Measurements from ENCODE around the gene RANBP1.
A peak's percentile ranks its signal among the peaks of the same experiment; 100 is the strongest.

Gene RANBP1

DNA sequence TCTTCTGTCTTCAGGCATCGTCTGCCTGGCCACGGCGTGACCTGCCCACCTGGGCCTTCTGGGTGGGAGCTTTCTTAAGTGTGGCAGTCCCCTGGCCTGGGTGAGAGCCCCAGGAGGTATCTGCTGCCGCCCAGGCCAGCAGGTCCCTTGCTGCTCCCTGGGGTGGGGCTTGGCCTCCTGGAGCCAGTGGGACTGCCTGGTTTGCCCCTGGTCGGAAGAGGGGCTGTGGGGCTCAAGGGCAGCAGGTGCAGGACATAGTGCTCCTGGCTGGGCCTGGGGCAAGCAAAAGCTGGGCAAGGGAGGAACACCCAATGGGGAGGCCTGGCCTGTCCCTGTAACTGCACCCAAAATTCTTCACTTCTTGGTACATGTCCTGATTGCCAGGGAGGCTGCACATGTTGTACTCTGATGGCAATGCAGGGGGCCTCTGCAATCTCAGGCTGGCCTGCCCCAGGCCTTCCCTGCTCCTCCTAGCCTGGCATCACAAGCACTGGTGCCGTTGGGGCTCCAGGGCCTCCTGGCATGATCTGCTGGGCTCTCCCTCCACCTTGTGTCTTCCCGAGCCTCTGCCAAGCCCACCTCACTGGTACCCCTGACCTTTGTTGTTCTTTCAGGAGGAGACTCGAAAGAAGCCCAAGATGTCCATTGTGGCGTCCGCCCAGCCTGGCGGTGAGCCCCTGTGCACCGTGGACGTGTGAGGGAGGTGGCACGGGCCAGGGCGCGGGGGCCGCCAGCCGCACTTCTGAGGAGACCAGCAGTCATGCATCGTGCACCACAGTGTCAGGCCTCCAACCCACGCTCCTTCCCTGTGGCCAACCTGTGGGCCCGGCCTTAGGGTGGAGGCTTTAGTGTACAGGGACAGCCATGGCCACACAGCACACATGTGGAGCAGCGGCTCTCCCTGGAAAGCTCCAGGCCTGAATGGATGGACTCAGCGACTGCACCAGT lies 6.2 kb upstream of the RANBP1 start:
- DNase-seq = peak; percentile 8

DNA sequence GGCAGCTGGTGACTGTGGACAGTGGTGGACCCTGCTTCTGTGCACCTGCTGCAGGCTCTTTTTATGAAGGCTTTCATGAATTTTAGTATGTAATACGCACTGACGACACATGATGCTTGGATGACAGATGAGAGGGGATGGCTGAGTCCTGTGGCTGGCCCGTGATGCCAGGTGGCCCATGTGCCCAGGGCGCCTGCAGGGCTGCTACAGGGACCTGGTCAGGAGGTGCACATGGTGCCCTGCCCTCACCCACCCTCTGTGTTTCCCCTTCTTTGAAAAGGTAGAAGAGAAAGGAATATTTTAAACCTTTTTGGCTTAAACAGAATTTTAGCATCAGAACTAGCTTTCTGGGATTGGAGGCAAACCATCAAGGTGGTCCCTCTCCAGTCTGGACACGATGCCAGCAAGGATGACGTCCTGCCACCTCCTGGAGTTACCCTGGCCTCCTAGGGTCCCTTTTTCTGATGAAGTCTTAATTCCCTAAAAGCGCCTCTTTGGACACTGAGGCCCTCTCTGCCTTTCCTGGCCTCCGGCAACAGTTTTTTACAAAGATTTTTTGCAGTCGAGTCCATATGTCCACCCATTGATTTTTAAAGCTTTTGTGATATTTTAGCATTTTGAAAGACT lies 5.4 kb upstream of the RANBP1 start:
- DNase-seq = no peak

DNA sequence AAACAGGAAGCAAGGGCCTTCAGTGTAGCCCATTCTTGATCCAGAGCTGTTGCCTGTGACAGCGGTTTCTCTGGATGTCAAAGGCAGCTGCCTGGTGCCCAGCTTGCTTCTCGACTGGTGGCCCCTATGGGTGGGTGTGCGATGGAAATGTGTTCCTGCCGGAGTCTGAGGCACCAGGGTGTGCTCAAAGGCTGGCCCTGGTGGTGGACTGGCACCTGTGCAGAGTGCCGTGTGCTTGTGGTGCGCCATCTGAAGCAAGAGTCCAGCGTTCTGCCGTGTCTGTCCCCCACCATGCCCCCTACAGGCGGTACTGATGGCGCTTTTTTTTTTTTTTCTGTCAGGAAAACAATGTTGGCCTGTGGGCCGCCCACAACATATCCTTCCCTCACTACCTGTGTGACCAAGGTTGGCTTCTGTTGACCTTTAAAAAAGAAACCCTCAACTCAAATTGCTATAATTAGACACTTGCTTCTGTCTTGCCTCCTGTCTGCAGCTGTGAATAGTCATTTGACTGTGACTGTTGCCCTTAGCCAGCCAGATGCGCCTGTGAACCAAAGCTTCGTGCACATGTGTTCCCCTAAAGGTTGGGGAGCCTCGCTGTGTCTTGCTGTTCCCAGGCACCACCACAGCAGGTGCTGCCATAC lies 4.7 kb upstream of the RANBP1 start:
- DNase-seq = peak; percentile 81

DNA sequence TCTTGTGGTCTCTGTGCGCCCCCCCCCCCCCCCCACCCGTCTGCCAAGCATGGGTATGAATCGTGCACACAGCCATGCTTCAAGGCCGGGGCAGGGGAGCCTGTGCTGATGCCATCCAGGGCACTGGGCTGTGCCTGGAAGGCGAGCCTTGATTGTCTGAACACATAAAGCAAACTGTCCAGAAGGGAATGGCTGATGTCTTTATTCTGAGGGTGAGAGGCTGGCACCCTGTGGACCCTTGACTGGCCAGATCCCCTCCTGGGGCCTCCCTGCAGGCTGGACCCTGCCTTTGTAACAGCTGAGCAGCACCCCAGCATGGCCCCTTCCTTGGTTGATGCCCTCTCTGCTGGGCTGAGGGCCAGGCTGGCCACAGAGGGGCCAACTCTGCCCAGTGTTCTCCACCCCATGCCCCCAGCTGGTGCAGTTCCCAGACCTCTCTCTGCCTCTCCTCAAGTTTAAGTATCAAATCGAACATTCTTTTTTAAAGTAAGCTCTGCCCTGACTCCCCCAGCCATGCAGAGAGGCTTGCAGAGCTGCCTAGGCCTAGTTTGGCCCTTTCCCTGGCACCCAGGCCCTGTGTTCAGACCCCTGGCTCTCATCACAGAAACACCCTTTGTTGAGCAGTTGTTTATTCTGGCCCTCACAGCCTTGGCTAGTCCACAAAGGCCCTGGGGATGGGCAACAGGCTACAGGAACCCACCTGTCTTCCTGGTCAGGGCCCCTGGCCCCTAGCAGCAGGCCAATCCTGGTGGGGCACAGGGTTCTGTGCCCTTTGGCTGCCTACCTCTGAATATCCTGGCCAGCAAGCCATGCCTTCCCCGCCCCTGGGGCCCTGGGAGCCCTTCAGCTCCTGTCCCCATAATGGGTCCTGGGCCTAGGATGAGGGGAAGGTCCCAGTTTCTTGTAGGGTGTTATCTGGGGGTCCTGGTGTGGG lies 3.9 kb upstream of the RANBP1 start:
- peak; percentile 28 for DNase-seq

DNA sequence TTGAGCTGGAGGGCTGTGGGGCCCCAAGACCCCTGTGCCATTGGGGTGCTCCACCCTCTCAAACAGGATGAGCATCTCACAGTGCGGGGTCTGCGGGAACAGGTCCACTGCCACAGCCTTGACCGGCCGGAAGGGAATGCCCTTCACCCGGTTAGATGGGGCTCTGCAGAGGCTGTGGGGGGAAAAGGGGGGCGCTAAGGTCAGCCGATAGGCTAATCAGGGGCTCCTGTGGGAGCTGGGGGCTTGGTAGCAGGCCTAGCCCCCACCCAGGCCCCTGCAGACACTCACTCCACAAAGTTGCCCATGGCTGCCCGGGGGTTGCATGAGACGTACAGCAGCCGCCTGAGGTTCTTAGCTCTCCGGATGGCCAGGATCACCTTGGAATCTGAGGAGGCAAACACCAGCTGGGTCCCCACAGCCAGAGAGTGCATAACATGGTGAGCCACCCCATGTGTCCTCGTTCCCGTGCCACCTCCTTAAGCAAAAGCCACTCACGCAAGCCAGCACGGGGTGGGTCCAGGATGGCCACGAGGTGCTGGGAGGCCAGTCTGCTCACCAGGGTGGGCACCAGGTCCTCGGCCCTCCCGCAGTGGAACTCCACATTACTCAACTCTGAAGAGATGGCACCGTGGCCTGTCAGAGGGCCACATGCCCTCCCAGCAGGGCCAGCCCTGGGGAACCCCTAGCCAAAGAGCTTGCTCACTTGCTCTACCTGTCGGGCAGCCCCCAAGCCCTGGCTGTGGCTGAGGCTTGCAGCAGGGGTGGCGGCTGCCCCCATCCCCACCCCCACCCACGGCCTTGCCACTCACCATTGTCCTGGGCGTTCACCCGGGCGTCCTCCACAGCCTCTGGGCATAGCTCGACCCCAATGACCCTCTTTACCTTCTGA lies 3.0 kb upstream of the RANBP1 start:
- DNase-seq = peak; percentile 13

DNA sequence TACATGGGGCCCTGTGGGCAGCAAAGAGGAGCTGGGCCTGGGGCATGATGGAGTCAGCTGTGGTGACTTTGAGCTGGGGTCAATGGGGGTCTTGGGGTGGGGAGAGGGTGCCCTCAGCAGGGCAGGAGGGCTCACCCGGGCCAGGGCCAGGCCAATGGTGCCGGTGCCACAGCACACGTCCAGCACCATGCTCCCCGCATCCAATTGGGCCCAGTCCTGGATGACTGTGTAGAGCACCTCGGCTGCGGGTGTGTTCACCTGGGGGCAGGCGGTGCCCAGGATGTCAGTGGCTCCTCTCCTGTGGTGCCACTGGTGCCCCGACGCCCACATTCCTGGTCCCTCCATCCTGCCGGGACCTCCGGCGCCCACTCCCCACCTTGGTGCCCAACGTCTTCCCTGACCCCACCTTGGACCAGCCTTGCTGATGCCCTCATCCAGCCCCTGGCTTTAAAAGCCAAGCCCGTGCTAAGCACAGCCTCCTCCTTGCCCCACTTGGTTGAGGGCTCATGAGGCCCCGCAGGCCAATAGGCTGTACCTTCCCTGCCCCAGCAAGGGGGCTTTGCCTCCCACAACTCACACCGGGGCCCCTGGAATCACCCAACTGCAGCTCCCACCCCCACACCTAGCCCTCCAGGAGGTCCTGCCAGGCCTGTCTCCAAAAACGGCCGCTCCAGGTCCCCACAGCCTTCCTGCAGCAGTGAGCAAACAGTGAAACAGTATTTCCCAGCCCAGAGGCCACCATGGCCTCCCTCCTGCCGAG lies 2.2 kb upstream of the RANBP1 start:
- peak; percentile 7 for DNase-seq

DNA sequence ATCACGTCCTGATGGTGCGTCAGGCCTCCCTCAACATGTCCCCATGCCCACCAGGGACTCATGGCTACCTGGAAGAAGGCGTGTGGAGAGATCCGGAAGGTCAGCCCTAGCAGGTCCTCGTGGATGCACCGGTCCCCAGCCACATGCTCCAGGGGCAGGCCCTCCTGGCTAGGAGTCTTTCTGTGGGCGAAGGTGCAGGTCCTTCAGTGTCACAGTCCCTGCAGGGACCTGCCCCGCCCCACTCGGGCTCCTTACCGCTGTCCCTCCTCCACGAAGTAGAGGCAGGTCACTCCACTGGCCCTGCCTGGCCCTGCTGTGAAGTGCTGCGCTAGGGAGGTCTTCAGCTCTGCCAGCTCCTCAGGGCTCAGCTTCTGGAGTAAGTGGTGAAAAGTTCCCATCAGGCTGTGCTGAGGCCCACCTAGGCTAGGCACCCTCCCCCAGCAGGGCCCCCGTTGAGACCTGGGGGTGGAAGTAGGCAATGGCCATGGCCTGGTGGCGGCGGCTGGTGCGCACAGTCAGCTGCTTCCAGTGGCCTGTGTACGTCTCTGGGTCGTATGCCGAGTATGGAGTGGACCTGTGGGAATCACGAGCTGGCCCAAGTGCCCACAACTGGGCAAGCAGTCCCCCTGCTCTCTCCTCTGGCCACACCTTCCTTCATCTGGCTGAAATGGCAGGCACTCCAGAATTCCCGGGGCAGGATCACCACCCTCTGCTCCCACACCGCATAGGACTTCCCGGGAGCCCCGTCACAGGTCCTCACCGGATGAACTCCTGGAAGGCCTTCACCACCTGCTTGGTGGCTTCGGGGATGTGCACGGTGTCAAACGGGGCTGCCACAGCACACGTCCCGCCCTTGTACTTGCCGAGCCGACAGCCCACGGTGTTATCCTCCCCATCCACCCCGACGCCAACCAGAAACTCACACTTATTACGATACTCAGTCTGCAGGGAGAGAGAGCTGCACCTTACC lies 1.1 kb upstream of the RANBP1 start:
- DNase-seq = no peak

DNA sequence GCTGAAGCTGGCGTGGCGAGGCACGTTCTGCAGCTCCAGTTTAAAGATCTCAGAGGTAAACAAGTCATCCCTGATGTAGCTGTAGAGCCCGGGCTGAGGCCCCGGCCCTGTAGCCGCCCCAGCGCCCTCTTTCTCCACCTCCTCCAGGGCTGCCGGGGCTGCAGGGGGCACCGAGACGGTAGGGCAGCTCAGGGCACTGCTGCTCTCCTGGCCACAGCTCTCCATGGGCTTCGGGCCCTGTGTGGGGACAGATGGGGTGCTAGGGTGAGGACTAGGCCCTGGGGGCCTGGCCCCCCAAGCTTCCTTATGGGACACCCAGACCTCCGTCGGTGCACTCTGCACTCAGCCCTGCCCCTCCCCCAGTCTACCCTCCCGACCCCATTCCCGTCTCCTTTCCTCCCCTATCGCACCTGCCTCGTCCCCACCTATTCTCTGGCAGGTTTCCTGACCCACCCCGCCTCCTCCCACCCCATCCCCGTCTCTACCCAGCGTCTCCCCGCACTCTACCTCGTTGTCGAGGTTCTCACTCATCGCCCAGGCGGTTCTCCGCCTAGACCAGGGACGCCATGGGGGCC lies 559 bp downstream of the RANBP1 start:
- no peak for DNase-seq

DNA sequence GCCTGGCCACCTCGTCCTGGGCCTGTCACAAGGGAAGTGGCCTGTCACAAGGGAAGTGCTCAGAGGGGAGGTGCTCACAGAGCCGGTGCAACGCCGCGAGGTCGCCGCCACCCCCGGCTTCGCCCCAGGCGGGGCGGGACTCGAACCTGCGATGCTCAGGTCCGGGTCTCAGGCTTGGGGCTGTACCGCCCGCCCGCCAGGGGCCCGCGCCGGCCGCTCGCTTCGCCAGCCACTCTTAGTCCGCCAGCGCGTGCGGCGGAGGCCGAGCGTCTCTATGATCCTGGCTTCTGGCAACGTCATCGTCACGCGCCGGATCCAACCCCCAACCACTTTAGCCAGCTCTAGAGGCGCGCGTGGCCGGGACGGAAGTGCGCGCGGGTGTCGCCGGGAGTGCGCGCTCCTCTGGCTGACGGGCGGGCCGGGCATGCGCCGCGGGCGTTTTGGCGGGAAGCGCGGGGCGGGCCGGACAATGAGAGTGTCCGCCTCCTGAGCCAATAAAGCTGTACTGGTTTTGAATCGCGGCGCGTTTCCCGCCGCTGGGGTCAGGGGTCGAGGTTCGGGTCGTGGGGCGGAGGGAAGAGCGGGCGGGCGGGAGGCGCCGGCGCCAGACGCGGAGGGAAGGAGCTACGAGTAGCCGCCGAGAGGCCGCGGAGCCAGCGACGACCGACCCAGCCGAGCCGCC lies 1.2 kb downstream of the RANBP1 start, which contains the start of gene TRMT2A:
Gene TRMT2A (minus strand): TSS at position 276 of the 682 bp plus-strand sequence. CDS start 320 bp downstream, outside the sequence.
- DNase-seq = peak; percentile 99

DNA sequence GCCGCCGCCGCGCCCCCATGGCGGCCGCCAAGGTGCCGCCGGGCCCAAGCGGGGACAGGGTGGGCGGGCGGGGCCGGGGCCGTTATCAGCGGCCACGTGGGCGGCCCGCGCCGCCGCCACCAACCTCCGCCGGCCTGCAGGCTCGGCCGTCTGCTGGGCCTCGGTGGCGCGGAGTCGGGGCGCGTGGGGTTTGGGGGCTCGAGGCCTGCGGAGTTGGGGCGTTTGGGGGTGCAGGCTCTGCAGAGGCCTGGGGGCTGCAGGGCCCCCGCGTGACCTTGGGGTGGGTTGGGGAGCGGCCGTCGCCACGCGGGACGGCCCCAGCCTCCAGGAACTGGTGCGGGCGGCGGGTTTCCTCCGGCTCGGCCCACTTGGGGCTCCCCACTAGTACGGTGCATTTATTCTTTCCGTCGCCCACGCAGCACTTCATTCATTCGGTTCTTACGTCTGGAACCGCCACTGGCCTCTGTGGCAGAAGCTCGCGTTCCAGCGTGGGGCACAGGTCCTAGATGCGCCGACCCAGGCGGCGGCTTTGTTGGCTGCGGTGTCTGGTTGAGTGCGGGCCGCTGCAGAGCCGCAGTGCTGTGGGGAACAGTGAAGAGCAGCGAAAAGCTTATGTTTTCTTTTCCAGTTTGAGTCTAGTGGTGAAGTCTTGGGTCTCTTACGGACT lies 1.9 kb downstream of the RANBP1 start:
- peak; percentile 60 for DNase-seq

DNA sequence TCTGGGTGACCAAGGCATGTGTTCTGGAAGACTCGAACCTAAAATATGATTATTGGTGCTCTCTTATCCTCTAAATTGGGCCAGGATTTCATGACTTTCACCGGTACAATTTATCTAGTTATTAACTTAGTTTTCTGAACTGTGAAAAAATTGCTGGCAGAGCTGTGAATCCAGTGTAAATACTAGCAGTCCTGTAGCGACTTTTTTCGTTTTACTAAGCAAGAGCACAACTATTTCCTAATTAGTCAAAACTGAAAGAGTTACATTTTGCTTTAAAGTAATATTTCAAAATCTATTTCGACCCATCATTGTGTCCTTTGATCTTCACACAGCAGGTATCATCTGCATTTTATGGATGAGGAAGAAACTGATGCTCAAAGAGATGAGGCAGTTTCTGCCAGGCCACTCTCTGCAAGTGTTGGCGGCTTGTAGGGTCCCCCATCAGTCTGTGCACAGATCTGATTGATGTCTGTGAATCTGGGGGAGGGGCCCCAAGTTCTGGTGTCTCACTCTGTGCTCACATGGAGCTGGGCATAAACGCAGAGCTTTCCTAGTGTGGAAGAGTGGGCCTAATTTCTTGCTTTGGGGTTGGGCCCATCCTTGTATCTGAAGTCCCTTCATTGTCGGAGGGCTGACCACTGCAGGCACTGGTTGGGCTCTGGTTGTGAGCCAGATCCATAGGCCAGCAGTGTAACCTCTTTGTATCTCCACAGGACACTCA lies 2.6 kb downstream of the RANBP1 start:
- peak; percentile 51 for DNase-seq

DNA sequence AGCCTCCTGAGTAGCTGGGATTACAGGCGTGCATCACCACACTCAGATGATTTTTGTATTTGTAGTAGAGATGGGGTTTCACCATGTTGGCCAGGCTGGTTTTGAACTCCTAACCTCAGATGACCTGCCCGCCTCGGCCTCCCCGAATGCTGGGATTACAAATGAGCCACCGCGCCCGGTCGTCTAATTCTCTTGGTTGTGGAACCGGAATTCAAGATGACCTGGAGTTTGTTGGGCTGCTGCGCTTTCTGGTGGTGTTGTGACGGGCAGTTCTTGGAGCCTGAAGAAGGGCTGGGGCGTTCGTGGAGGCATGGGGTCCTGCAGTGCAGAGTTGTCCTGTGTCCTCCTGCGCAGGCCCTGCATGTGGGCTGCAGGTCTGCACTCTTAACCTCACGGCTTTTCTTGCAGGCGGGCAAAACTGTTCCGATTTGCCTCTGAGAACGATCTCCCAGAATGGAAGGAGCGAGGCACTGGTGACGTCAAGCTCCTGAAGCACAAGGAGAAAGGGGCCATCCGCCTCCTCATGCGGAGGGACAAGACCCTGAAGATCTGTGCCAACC lies 6.0 kb downstream of the RANBP1 start:
- DNase-seq = no peak

DNA sequence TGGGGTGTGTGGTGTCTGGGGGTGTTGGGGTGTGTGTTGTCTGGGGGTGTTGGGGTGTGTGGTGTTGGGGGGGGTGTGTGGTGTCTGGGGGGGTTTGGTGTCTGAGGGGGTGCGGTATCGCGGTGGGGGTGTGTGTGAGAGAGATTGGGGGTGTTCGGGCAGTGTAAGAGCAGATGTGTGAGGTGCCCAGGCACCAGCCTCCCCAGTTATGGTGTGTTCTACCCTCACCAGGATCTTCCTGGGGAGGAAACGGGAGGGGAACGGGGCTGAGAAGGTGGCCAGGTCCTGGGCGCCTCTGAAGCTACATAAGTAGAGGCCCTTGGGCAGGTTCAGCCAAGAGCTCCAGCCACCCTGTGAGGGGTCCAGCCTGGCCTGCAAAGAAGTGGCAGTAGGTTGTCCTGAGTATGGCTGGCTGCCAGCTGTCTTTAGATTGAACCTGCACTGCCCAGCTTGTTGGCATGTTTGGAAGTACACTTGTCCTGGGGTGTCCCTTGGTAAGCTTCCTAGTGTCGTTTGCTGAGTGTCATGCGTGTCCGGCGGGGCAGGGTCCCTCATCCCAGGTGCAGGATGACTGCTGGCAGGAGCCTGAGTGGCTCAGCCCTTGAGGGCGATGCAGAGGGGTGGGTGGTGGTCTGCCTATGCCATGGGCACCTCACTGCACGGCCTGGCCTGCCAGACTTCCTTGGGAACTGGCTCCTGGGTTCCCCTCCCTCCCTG lies 7.6 kb downstream of the RANBP1 start:
- DNase-seq = no peak

DNA sequence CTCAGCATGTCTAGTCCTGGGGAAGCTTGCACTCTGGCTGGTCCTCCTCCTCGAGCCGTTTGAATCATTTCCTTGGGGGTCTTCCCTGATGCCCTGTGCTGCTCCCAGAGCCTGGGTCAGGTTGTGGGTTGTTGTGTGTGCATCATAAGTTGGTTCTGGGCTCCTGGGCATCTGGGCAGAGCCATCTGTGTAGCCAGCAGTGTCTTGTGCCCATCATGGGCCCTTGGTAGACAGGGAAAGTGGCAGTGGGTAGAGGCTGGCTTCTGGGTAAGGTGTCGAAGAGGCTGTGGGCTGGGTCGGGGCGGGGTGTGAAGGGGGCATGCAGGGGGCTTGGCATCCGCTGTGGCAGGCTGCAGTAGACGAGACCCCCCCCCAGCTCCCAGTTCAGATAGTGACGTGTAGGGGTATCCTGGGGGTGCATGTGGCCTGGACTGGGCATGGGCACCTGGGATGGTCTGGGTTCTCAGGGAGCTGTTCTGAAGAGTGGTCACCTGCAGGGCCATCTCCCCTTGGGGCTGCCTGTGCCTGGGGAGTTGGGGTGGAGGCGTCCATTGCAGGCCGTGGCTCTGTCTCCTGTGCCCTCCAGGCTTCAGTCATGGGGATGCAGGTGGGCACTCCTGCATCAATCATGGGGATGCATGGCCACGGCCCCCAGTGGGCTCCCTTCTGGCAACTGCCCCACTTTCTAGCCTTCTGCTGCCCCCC lies 8.3 kb downstream of the RANBP1 start:
- no peak for DNase-seq

All from hematopoietic multipotent progenitor cell treated with erythropoietin and hydrocortisone succinate and interleukin-3 and kit ligand, for 4 days (in vitro differentiated cells).